ENCODE results near the gene MUC6.

The MUC6 gene

DNA sequence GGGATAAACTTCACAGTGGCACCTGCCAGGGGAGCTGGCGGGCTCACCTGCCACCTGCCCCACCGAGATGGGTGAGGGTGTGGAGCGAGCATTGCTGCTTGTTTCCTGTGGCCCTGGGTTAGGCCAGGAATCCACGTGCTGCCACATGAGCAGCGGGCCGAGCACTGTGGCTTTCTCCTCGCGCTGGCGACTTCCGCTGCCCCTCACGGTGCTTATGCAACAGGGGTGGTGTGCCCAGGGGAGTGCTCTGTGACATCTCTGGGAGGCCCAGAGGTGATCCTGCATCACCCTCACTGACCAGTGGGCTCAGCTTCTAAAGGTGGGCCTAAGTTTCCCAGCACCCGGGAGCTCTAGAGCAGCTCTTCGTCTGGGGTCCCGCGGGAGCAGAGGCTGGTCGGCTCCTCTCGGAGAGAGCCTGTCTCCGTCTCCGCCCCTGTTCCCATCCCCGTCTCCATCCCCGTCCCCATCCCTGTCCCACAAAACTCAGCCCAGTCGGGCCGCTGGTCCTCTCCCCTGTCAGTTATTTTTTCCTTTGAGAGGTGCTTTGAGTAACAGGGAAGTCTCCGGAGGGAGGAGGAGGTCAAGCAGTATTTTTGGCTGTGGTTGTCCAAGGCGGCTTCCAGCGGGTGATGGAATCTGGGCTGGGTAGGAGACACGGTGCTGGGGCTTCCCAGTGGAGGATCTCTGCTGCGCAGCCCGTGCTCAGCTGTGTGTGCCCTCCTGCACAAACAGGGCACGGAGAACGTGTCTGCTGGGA lies 68.3 kb downstream of the MUC6 start:
- no peak for DNase-seq (ENCODE audit: low read depth)

DNA sequence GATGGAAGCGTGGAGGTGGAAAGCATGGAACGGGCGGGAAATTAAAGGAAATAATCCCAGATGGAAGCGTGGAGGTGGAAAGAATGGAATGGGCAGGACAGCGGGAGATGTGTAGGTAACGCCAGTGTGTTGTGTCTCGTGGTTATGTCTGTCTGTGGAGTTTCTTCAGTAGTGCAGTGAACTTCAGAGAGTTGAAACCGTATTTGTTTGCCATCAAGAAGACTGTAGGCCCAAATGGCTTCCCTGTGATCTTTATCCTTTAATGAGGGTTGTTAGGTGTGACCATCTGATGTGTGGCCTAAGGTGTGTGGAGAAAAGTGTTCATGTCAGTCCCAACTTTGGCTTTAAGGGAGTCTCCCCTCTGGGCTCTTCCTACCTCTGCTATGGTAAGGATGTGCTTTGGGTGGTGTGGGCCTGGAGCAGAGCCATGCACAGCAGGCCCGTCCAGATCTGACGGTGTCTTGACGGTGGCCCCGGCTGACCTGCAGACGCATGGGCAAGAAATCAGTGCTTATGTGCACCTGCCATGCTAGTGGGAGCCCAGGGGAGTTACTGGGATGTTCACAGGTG lies 71.2 kb downstream of the MUC6 start:
- no peak for DNase-seq (ENCODE audit: low read depth)

DNA sequence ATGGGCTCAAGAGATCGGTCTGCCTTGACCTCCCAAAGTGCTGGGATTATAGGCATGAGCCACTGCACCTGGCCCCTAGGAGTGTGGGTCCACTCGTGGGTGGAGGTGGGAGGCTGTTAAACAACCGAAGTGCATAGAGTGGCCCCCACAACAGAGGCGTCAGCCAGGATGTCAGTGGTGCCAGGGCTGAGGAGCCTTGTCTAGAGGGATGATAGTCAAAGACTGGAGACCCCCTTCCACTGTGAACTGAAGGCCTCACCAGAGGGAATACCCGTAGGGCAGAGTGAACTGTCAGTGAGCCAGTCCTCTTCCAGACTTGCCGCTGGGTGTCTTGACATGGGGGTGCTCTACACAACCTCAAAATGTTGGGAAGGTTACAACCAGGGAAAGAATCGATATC lies 72.7 kb downstream of the MUC6 start:
- no peak for DNase-seq (ENCODE audit: low read depth)

Measured in stimulated activated CD8-positive, alpha-beta memory T cell treated with anti-CD3 and anti-CD28 coated beads, Interleukin-7, amount 100 ng/mL, for 24 hours (primary cell).